Uterus (tissue), 4 donors: ENCODE data around the gene TVP23A. TPM values are rescaled to one million over a fixed set of nuclear protein-coding genes. Genes with fewer than 3 reads are reported as not detected.

ENCODE experiments used
- DNase-seq, 2 donors: peaks; one replicate each; pipeline ENCODE4 v3.0.0-alpha.2; 2019 to 2020
- H3K27ac ChIP-seq, 2 donors: fragments of 200-600 bp; sonication (generic); 1 replicate in 1 of 2; 2 replicates in 1 of 2; pipeline ENCODE4 v1.5.1; 2016 to 2018
- H3K27me3 ChIP-seq, 2 donors: fragments of 200-600 bp; sonication (generic); one replicate each; pipeline ENCODE4 v1.5.1; 2018 to 2019; ENCODE audit warnings: control low read depth in 1 of 2
- H3K36me3 ChIP-seq, 2 donors: fragments of 200-600 bp; sonication (generic); one replicate each; pipeline ENCODE4 v1.5.1; 2019; ENCODE audit warnings: control low read depth in 1 of 2
- H3K4me1 ChIP-seq, 2 donors: fragments of 200-600 bp; sonication (generic); one replicate each; pipeline ENCODE4 v1.5.1; 2018 to 2019; ENCODE audit warnings: control low read depth in 1 of 2
- H3K4me3 ChIP-seq, 2 donors: fragments of 200-600 bp; sonication (generic); 1 replicate in 1 of 2; 2 replicates in 1 of 2; pipeline ENCODE4 v1.5.1; 2018 to 2019; ENCODE audit warnings: mild to moderate bottlenecking in 1 of 2
- H3K9me3 ChIP-seq, 2 donors: fragments of 200-600 bp; sonication (generic); one replicate each; pipeline ENCODE4 v1.5.1; 2019; ENCODE audit warnings: control low read depth in 1 of 2
- CTCF ChIP-seq, 4 experiments: fragments of 200-600 bp in 2 of 4; fragments of 450-650 bp in 2 of 4; sonication (generic) in 2 of 4; IDR thresholded peaks; one replicate each; pipeline ENCODE4 v1.5.1; 2016 to 2019; ENCODE audit warnings: antibody characterized with exemption in 4 of 4, mild to moderate bottlenecking in 2 of 4, moderate library complexity in 1 of 4
- POLR2A ChIP-seq, 2 donors: fragments of 450-650 bp; IDR thresholded peaks; one replicate each; pipeline ENCODE4 v1.6.1; 2016; ENCODE audit warnings: antibody characterized with exemption in 2 of 2, mild to moderate bottlenecking in 1 of 2, moderate library complexity in 1 of 2
- intact Hi-C: fragments of 100-400 bp; cut with DNase I; formaldehyde crosslinking; loops from one replicate; pipeline ENCODE4 v1.15.1; 2023; ENCODE audit warnings: low total_unique reads
- total RNA-seq, 4 donors: library from RNA; depleted of rRNA in 3 of 4; stranded (reverse); fragments of >200 nt in 3 of 4; gene quantifications; one replicate each; pipeline versions ENCODE4 v1.1.0 to v1.2.4, GENCODE V29; 2014 to 2023
- donor health status: DM: yes; HTN: yes; CAD: no.

Gene TVP23A
- total RNA-seq, 4 donors from 2014 or later, result 0.29 to 8.0 (median 7.6) TPM; not detected in 1

DNA sequence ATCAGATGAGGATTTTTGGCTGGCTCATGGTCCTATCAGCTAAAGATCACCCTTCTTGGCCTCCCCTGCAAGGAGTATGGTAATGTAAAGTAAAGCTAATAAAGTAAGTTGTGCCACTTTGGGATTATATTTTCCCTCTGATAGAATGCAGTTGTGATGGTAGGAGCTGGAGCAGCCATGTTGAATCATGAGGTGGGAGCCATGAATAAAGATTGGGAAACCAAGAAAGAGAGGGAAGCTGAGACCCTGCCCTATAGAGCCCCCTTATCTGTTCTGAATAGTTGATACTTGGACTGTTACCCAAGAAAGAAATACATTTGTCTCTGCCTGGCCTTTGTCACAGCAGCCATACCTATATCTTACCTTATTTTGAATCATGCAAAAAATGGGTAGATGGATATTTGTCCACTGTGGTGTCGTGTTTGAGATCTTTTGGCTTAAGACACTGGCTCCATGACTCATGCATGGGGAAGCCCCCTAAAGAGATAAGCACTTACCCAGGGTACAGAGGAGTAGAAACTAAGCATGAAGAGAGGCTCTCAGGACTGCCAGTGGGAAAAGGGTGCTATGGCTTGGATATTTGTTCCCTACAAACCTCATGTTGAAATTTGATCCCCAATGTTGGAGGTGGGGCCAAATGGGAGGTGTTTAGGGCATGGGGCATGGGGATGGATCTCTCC, 17.7 kb upstream of the TVP23A start:
- TF ChIP-seq POLR2A (IDR thresholded peaks at IDR 0.05) (no peak), CTCF (IDR thresholded peaks at IDR 0.05) (no peak)
- H3K27me3 ChIP-seq, result no peaks in the 10 kb centered on the region
- DNase-seq, result no peak
- no peak overlapping the region for H3K27ac ChIP-seq
- no peak overlapping the region for H3K4me3 ChIP-seq
- H3K4me1 ChIP-seq, result no peaks in the 10 kb centered on the region
- intact Hi-C loops, result no loop called here
- H3K9me3 ChIP-seq, result no peaks in the 10 kb centered on the region
- H3K36me3 ChIP-seq, result no peaks in the 10 kb centered on the region

GRCh38 chr16:10835281-10835931, 16.8 kb upstream of the TVP23A start:
- Histone ChIP-seq H3K36me3 (no peaks in the 10 kb centered on the region), H3K9me3 (no peaks in the 10 kb centered on the region), H3K27me3 (no peaks in the 10 kb centered on the region), H3K4me1 (no peaks in the 10 kb centered on the region), H3K27ac (no peak overlapping the region), H3K4me3 (no peak overlapping the region)
- TF ChIP-seq POLR2A (IDR thresholded peaks at IDR 0.05) (no peak), CTCF (IDR thresholded peaks at IDR 0.05) (no peak)
- intact Hi-C loops, result no loop called here
- no peak for DNase-seq

DNA sequence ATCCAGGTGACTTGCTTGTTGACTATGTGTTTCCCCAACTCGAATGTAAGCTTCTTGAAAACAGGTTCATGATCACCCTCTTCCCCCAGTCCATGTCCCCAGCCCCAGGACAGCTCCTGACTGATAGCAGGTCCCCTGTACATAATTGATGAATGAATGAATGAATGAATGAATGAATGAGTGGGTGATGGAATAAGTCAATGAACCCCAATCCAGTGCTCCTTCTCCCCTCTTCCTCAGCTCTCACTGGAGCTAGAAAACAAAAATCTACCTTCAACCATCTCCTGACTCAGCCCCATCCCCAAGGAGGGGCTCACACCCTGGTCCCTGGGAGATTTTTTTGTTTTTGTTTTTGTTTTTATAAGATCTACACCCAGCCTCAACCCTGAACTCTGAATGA, 16.2 kb upstream of the TVP23A start:
- Histone ChIP-seq H3K36me3 (no peaks in the 10 kb centered on the region), H3K27ac (no peak overlapping the region), H3K27me3 (no peaks in the 10 kb centered on the region), H3K4me3 (no peak overlapping the region), H3K9me3 (no peaks in the 10 kb centered on the region), H3K4me1 (no peaks in the 10 kb centered on the region)
- no peak for DNase-seq
- no peak for TF ChIP-seq POLR2A (IDR thresholded peaks at IDR 0.05)
- no peak for TF ChIP-seq CTCF (IDR thresholded peaks at IDR 0.05)
- intact Hi-C loops, result no loop called here

DNA sequence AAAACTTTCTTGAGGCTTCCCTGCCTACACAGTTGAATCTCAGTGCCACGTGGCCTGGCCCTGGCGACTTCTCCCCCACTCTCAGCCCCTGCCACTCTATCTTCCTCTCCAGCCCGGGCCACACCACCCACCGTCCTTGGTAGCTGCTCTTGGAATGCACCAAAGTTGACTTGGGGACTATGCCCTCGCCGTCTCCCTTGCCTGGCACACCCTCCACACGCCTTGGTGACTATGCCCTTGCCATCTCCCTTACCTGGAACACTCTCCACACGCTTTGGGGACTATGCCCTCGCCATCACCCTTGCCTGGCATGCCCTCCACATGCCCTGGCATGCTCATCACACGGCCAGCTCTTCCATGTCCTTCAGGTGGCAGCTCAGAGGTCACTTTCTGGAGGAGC, 15.5 kb upstream of the TVP23A start:
- no peaks in the 10 kb centered on the region for H3K4me1 ChIP-seq
- no peak overlapping the region for H3K4me3 ChIP-seq
- intact Hi-C loops, result no loop called here
- DNase-seq, result no peak
- H3K27me3 ChIP-seq, result no peaks in the 10 kb centered on the region
- no peaks in the 10 kb centered on the region for H3K9me3 ChIP-seq
- no peaks in the 10 kb centered on the region for H3K36me3 ChIP-seq
- H3K27ac ChIP-seq, result no peak overlapping the region
- no peak for TF ChIP-seq CTCF (IDR thresholded peaks at IDR 0.05)
- TF ChIP-seq POLR2A (IDR thresholded peaks at IDR 0.05), result no peak

GRCh38 chr16:10833271-10833670, 14.7 kb upstream of the TVP23A start:
- DNase-seq, result no peak
- no peak overlapping the region for H3K4me3 ChIP-seq
- no peak overlapping the region for H3K27ac ChIP-seq
- H3K9me3 ChIP-seq, result no peaks in the 10 kb centered on the region
- intact Hi-C loops, result no loop called here
- H3K36me3 ChIP-seq, result no peaks in the 10 kb centered on the region
- TF ChIP-seq POLR2A (IDR thresholded peaks at IDR 0.05), result no peak
- no peaks in the 10 kb centered on the region for H3K27me3 ChIP-seq
- peaks cover 0 to 5% of the 10 kb centered on the region in 2 donors for H3K4me1 ChIP-seq
